Bronchial epithelial cell (primary cell): ENCODE results near the gene MYRIP. TPM values are rescaled to one million over a fixed set of nuclear protein-coding genes. Genes with fewer than 3 reads are reported as not detected.

ENCODE experiments used
- DNase-seq: peaks from one replicate; pipeline ENCODE4 v3.0.0-alpha.2; 2010; ENCODE audit warnings: low read depth
- FAIRE-seq: peaks from 2 replicates; lab custom pipeline; 2011; peaks lifted over from hg19 to GRCh38; lab: Jason Lieb, UNC
- H3K27me3 ChIP-seq: 2 replicates; pipeline ENCODE4 v1.5.1; 2011; ENCODE audit warnings: low read length; ENCODE audit not compliant: control insufficient read depth, insufficient read depth
- H3K36me3 ChIP-seq: 2 replicates; pipeline ENCODE4 v1.5.1; 2011; ENCODE audit warnings: low read length; ENCODE audit not compliant: control insufficient read depth, insufficient read depth
- H3K4me3 ChIP-seq: 2 replicates; pipeline ENCODE4 v1.5.1; 2011; ENCODE audit warnings: mild to moderate bottlenecking, low read depth, low read length, control low read depth
- CTCF ChIP-seq: IDR thresholded peaks from 2 replicates; pipeline ENCODE4 v1.5.1; 2011; ENCODE audit warnings: mild to moderate bottlenecking, moderate library complexity, low read length, control low read depth, inconsistent platforms; ENCODE audit not compliant: insufficient read depth, severe bottlenecking
- total RNA-seq: library from RNA; depleted of rRNA; stranded (reverse); fragments of >200 nt; gene quantifications from 2 replicates; pipeline ENCODE4 v1.2.1, GENCODE V29; 2014

The MYRIP gene
- total RNA-seq, 1 donor from 2014 or later: not detected

- no peak for TF ChIP-seq CTCF
- no peak overlapping the region for H3K4me3 ChIP-seq
- no peaks in the 10 kb centered on the region for H3K27me3 ChIP-seq
- H3K36me3 ChIP-seq: no peaks in the 10 kb centered on the region
- peak; percentile 50 for FAIRE-seq
- peak; percentile 83 for DNase-seq
Observed at GRCh38 chr3:40152482-40153133, 343.2 kb downstream of the MYRIP start.

- FAIRE-seq: no peak
- Histone ChIP-seq H3K4me3 (no peak overlapping the region), H3K27me3 (no peaks in the 10 kb centered on the region), H3K36me3 (no peaks in the 10 kb centered on the region)
- no peak for TF ChIP-seq CTCF
- DNase-seq: no peak
Observed at GRCh38 chr3:40160933-40161332, 351.5 kb downstream of the MYRIP start.

GRCh38 chr3:40162616-40163015 is 353.2 kb downstream of the MYRIP start:
- DNase-seq: peak; percentile 36
- TF ChIP-seq CTCF: no peak
- no peak overlapping the region for H3K4me3 ChIP-seq
- no peaks in the 10 kb centered on the region for H3K27me3 ChIP-seq
- no peak for FAIRE-seq
- H3K36me3 ChIP-seq: no peaks in the 10 kb centered on the region

- Histone ChIP-seq H3K4me3 (no peak overlapping the region), H3K27me3 (peaks cover 2% of the 10 kb centered on the region), H3K36me3 (no peaks in the 10 kb centered on the region)
- no peak for TF ChIP-seq CTCF
- no peak for DNase-seq
- no peak for FAIRE-seq
Observed at GRCh38 chr3:40166997-40167396, 357.6 kb downstream of the MYRIP start.

GRCh38 chr3:40167958-40168357 is 358.5 kb downstream of the MYRIP start:
- Histone ChIP-seq H3K36me3 (no peaks in the 10 kb centered on the region), H3K4me3 (no peak overlapping the region), H3K27me3 (peaks cover 2% of the 10 kb centered on the region)
- DNase-seq (no peak), FAIRE-seq (no peak)
- no peak for TF ChIP-seq CTCF

GRCh38 chr3:40169983-40170382 is 360.6 kb downstream of the MYRIP start:
- no peak for DNase-seq
- TF ChIP-seq CTCF: no peak
- Histone ChIP-seq H3K4me3 (no peak overlapping the region), H3K36me3 (no peaks in the 10 kb centered on the region), H3K27me3 (peaks cover 2% of the 10 kb centered on the region)
- no peak for FAIRE-seq
